ENCODE results near the gene POM121. TPM values are rescaled to one million over a fixed set of nuclear protein-coding genes. Genes with fewer than 3 reads are reported as not detected.
"Not testable (repeated sequence)": the region's sequence is repeated elsewhere in the genome, so short reads cannot be mapped to it uniquely, and the experiment has no call there.

The POM121 gene
- total RNA-seq, 4 donors from 2014 or later: 14.2 to 22.2 (median 17.5) TPM

- not testable (repeated sequence) for H3K36me3 ChIP-seq
- no CpG with 5 or more reads among the region's 11 CpGs for WGBS, 2 donors
Measured at GRCh38 chr7:72997887-72998468, 73.1 kb downstream of the POM121 start.

More at GRCh38 chr7:72997887-72998468, 73.1 kb downstream of the POM121 start:
- H3K4me3 ChIP-seq; H3K27me3 ChIP-seq; H3K27ac ChIP-seq; DNase-seq (ENCODE audit: low spot score in 2 of 2); H3K9me3 ChIP-seq; H3K4me1 ChIP-seq: not testable (repeated sequence)

Small RNAs within 50 kb of the gene (small RNA-seq; reads per million reads assigned to genes)
- gene RF00019: not detected

Other genes with a start within 250 kb of the POM121 start
- 1 to 10 TPM; 2.4 to 7.1 (median 6.1) TPM for gene TYW1B, start 96.9 kb upstream of the POM121 start, total RNA-seq
- 1 to 10 TPM in 1 of 4 donors, not detected in 3; 1.4 TPM for gene TRIM74, start 44.4 kb downstream of the POM121 start, total RNA-seq
- not detected for gene SPDYE8, start 104.7 kb downstream of the POM121 start, total RNA-seq
- not detected for gene SPDYE11, start 132.8 kb downstream of the POM121 start, total RNA-seq
- not detected for gene SPDYE9, start 160.9 kb downstream of the POM121 start, total RNA-seq

Data from tibial nerve (tissue), 4 donors.